ENCODE measurements around the gene STXBP2. TPM values are rescaled to one million over a fixed set of nuclear protein-coding genes. Genes with fewer than 3 reads are reported as not detected.

STXBP2 gene
- total RNA-seq, 1 donor from 2014 or later, result 64.3 TPM

GRCh38 chr19:7685546-7686445 is 48.9 kb downstream of the STXBP2 start:
- Histone ChIP-seq H3K27ac (no peak overlapping the region), H3K9me3 (no peaks in the 10 kb centered on the region), H3K36me3 (peaks cover 0 to 23% of the 10 kb centered on the region in 2 donors), H3K4me1 (peaks cover 14% of the 10 kb centered on the region), H3K27me3 (no peaks in the 10 kb centered on the region), H3K4me3 (no peak overlapping the region)
- intact Hi-C loops (cut with DNase I), result loop anchor here (10.0 kb wide), 1 partner anchor 591 kb away; no protein-coding TSS in a partner anchor
- no peak for DNase-seq (ENCODE audit: extremely low spot score in 2 of 2)
- TF ChIP-seq POLR2A (IDR thresholded peaks at IDR 0.05) (no peak), POLR2AphosphoS5 (IDR thresholded peaks at IDR 0.05; ENCODE audit: insufficient read depth in 1 of 2, low read depth in 1 of 2) (no peak), CTCF (IDR thresholded peaks at IDR 0.05) (no peak)

GRCh38 chr19:7687177-7687576 is 50.3 kb downstream of the STXBP2 start:
- Histone ChIP-seq H3K27ac (no peak overlapping the region), H3K9me3 (no peaks in the 10 kb centered on the region), H3K27me3 (no peaks in the 10 kb centered on the region), H3K36me3 (peaks cover 0 to 23% of the 10 kb centered on the region in 2 donors), H3K4me1 (peaks cover 3% of the 10 kb centered on the region), H3K4me3 (no peak overlapping the region)
- intact Hi-C loops (cut with DNase I), result loop anchor here (10.0 kb wide), 1 partner anchor 592 kb away; no protein-coding TSS in a partner anchor
- DNase-seq (ENCODE audit: extremely low spot score in 2 of 2), result no peak
- no peak for TF ChIP-seq POLR2AphosphoS5 (IDR thresholded peaks at IDR 0.05; ENCODE audit: insufficient read depth in 1 of 2, low read depth in 1 of 2)
- TF ChIP-seq POLR2A (IDR thresholded peaks at IDR 0.05), result no peak
- no peak for TF ChIP-seq CTCF (IDR thresholded peaks at IDR 0.05)

DNA sequence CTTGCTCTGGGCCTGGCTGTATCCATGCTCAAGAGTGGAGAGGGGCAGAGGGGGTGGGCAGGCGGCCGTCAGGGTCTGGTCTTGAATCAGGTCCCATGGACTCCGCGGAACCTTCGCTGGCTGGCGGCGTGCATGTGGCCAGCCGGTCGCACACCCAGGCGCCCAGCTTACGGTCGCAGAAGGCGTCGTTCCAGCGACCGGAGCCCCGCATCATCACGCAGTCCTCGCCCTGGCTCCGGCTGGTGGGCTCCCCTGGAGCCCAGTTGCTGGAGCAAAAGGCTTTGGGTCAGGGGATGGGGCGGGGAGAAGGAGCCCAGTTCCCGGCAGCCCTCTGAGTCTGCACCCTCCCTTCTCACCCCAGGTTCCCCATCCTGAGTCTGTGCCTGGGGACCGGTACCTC is 52.3 kb downstream of the STXBP2 start:
- intact Hi-C loops (cut with DNase I), result loop anchor here (10.0 kb wide), 1 partner anchor 594 kb away; no protein-coding TSS in a partner anchor
- Histone ChIP-seq H3K4me1 (no peaks in the 10 kb centered on the region), H3K4me3 (no peak overlapping the region), H3K27ac (no peak overlapping the region), H3K9me3 (no peaks in the 10 kb centered on the region), H3K36me3 (peaks cover 0 to 6% of the 10 kb centered on the region in 2 donors), H3K27me3 (no peaks in the 10 kb centered on the region)
- no peak for TF ChIP-seq POLR2AphosphoS5 (IDR thresholded peaks at IDR 0.05; ENCODE audit: insufficient read depth in 1 of 2, low read depth in 1 of 2)
- TF ChIP-seq CTCF (IDR thresholded peaks at IDR 0.05), result no peak
- TF ChIP-seq POLR2A (IDR thresholded peaks at IDR 0.05), result no peak
- DNase-seq (ENCODE audit: extremely low spot score in 2 of 2), result no peak

GRCh38 chr19:7690779-7691258 is 53.9 kb downstream of the STXBP2 start:
- H3K27me3 ChIP-seq, result no peaks in the 10 kb centered on the region
- intact Hi-C loops (cut with DNase I), result no loop called here
- TF ChIP-seq POLR2A (IDR thresholded peaks at IDR 0.05) (no peak), POLR2AphosphoS5 (IDR thresholded peaks at IDR 0.05; ENCODE audit: insufficient read depth in 1 of 2, low read depth in 1 of 2) (no peak), CTCF (IDR thresholded peaks at IDR 0.05) (no peak)
- no peak overlapping the region for H3K4me3 ChIP-seq
- H3K27ac ChIP-seq, result no peak overlapping the region
- H3K4me1 ChIP-seq, result no peaks in the 10 kb centered on the region
- DNase-seq (ENCODE audit: extremely low spot score in 2 of 2), result no peak
- no peaks in the 10 kb centered on the region for H3K9me3 ChIP-seq
- H3K36me3 ChIP-seq, result no peaks in the 10 kb centered on the region

GRCh38 chr19:7691497-7691896 is 54.6 kb downstream of the STXBP2 start:
- intact Hi-C loops (cut with DNase I), result no loop called here
- no peaks in the 10 kb centered on the region for H3K27me3 ChIP-seq
- no peak overlapping the region for H3K27ac ChIP-seq
- TF ChIP-seq POLR2A (IDR thresholded peaks at IDR 0.05) (no peak), POLR2AphosphoS5 (IDR thresholded peaks at IDR 0.05; ENCODE audit: insufficient read depth in 1 of 2, low read depth in 1 of 2) (no peak)
- no peaks in the 10 kb centered on the region for H3K4me1 ChIP-seq
- DNase-seq (ENCODE audit: extremely low spot score in 2 of 2), result no peak
- no peak overlapping the region for H3K4me3 ChIP-seq
- no peaks in the 10 kb centered on the region for H3K9me3 ChIP-seq
- no peaks in the 10 kb centered on the region for H3K36me3 ChIP-seq
